Stimulated activated CD4-positive, alpha-beta T cell treated with anti-CD3 and anti-CD28 coated beads, Interleukin-1b, Interleukin-23, amount 100 ng/mL, for 48 hours (primary cell): ENCODE results near the gene ATP5MG.
A peak's percentile ranks its signal among the peaks of the same experiment; 100 is the strongest.
"Not testable (repeated sequence)": the region's sequence is repeated elsewhere in the genome, so short reads cannot be mapped to it uniquely, and the experiment has no call there.

Source experiments
- DNase-seq: peaks from one replicate; pipeline ENCODE4 v3.0.0-alpha.2; 2020

The ATP5MG gene

DNA sequence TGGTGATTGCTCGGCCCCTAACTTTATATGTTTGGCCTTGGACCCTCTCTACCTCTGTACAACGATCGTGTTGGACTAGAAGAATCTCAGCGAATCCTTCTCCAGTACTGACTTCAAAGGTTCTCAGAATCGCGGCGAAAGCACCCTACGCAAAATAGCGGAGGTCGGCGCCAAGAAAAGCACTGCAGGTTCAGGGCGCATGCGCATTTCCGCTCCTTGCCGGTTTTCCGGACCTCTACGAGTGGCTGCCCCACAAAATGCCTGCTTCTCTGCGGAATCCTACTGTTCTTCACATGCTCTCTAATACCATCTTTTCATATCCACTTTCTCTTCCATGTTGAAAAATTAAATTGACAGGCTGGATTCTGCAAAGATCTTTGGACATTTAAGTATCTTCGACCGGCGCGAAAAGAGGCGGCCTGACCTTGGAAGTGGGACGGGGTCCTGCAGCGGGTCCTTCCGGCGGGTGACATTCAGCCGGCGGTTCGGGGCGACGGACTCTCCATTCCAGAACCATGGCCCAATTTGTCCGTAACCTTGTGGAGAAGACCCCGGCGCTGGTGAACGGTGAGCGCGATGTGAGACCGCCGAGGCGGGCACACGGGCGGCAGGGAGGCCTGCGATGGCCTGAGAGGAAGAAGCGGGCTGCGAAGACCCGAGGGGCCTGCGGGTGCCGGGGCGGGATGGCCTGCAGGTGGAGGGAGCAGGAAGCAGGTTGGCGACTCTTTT is at the start of gene ATP5MG:
Gene ATP5MG (plus strand): TSS at position 456 of the 729 bp plus-strand sequence. CDS start 60 bp downstream, at position 516.
- peak; percentile 92 for DNase-seq

DNA sequence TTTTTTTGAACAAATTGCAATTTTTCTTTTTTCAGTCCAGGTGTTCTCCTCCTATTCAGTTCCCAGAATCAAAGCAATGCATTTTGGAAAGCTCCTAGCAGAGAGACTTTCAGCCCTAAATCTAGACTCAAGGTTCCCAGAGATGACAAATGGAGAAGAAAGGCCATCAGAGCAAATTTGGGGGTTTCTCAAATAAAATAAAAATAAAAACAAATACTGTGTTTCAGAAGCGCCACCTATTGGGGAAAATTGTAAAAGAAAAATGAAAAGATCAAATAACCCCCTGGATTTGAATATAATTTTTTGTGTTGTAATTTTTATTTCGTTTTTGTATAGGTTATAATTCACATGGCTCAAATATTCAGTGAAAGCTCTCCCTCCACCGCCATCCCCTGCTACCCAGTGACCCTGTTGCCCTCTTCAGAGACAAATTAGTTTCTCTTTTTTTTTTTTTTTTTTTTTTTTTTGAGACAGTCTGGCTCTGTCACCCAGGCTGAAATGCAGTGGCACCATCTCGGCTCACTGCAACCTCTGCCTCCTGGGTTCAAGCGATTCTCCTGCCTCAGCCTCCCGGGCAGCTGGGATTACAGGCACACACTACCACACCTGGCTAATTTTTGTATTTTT is 48.2 kb upstream of the ATP5MG start:
- DNase-seq, result no peak

- no peak for DNase-seq
Observed at GRCh38 chr11:118358071-118358470, 43.3 kb upstream of the ATP5MG start.

GRCh38 chr11:118359295-118359958 is 42.0 kb upstream of the ATP5MG start, which contains the start of gene UBE4A:
TSS of gene UBE4A (plus strand) at chr11:118359600. CDS start at chr11:118365081, 5,481 bp downstream.
- peak; percentile 98 for DNase-seq

- DNase-seq, result no peak
Observed at GRCh38 chr11:118364956-118365615, 36.3 kb upstream of the ATP5MG start.

GRCh38 chr11:118366287-118366686 is 35.1 kb upstream of the ATP5MG start:
- no peak for DNase-seq

GRCh38 chr11:118370774-118371173 is 30.6 kb upstream of the ATP5MG start:
- no peak for DNase-seq

DNA sequence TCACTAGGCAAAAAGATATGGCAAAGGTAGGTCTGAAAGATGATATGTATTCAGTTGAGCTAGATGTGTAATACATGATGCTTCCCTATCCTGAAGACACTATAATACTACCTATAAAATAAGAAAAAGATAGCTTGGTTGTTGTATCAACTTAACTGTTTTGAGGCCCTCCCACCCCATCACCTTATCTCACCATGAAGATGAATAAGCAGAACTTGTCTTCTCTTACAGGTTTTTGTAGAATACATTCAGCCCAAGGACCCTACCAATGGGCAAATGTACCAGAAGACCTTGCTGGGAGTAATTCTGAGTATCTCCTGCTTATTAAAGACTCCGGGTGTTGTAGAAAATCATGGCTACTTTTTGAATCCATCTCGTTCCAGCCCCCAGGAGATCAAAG is 28.1 kb upstream of the ATP5MG start:
- no peak for DNase-seq

- DNase-seq, result no peak
Observed at GRCh38 chr11:118373871-118374270, 27.5 kb upstream of the ATP5MG start.

DNA sequence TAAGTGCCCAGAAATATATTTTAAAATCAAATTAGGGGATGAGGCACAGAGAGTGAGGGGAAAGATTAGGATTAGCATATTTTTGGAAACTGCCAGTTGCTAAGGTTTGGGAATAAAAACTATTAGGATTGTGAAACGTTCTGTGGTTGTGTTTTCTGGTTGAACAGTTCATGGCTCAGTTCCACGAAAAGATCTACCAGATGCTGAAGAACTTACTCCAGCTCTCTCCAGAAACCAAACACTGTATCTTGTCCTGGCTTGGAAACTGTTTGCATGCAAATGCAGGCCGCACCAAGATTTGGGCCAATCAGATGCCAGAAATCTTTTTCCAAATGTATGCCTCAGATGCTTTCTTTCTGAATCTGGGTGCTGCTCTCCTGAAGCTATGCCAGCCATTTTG is 26.7 kb upstream of the ATP5MG start:
- DNase-seq, result no peak

DNA sequence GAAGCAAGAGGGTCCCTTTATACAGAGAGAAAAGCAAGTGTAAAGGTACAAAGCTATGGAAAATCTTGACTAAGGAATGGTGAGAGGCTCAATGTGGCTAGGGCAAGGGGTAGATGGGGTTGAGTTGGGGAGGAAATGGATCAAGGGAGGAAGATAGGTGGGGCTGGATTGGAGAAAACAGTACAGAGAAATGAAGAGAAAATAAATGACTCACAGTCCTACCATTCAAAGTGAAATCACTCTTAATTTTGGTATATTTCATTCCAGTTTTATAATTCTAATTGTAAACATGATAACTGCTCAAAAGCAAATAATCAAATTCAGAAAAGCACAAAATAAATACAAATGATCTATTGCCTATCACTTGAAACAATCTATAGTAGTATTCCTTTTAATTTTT is 25.4 kb upstream of the ATP5MG start:
- no peak for DNase-seq

- no peak for DNase-seq
Observed at GRCh38 chr11:118379497-118379896, 21.9 kb upstream of the ATP5MG start.

DNA sequence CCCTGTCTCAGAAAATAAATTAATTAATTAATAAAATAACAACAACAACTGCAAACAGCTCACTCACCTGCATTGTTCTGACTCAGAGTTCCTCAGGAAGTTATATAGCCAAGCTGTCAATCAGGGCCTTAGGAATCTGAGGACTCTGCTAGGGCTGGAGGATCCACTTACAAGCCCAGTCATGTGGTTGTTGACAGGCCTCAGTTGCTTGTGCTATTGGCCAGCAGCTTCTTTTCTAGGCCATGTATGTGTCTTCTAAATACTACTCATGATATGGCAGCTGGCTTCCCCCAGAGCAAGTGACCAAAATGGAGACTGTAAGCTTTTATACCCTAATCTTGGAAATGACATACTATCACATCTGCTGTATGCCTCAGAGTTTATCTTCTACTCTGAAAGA is 20.8 kb upstream of the ATP5MG start:
- no peak for DNase-seq

GRCh38 chr11:118382954-118383353 is 18.5 kb upstream of the ATP5MG start:
- no peak for DNase-seq

DNA sequence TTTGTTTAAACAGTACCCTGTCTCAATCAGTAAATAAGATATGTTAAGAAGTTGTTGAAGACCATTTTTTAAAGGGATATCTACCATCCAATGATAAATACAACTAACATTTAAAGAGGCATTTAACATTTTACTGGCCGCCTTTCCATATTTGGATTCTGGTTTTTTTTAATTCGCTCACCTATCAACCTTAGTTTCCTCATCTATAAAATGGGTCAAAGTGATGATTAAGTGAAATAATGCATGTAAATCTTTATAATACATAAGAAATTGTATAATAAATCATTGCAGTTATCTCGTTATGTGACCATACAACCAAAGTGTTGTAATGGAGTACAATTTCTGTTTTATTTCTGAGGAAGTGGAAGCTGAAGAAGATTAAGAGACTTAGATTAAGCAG is 17.7 kb upstream of the ATP5MG start:
- no peak for DNase-seq

GRCh38 chr11:118396097-118396501 is 5.3 kb upstream of the ATP5MG start:
- no peak for DNase-seq

DNA sequence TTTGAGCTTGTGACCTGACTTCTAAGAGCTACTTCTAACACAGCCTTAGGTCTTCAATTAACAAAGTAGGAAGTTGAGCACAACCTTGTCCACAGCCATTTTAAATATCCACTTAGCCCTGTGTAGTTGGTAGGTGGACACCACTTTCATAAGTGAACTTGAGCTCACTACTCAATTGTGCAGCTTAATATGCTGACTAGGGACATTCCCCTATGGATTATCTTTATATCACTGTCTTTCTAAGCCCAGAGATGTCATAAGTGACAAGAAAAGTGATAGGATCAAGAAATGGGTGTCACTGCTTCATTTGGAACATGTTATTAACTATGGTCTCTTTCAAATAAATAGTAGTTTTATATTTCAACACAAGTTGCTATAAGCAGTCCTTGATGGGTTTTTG is 4.0 kb upstream of the ATP5MG start:
- no peak for DNase-seq

- DNase-seq, result peak; percentile 48
Observed at GRCh38 chr11:118398791-118399559, 2.4 kb upstream of the ATP5MG start.

GRCh38 chr11:118401880-118402590 is 629 bp downstream of the ATP5MG start:
- no peak for DNase-seq

DNA sequence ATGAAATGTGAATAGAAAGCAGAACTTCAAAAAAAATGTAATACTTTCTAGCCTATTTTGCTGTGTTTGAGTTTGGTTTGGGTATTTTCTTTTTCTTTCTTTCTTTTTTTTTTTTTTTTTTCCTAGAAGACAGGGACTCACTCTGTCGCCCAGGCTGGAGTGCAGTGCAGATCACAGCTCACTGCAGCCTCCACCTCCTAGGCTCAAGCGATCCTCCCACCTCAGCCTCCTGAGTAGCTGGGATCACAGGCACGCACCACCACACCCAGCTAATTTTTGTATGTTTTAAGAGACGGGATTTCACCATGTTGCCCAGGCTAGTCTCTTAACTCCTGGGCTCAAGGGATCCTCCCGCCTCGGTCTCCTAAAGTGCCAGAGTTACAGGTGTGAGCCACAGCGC is 1.2 kb downstream of the ATP5MG start:
- DNase-seq, result not testable (repeated sequence)

DNA sequence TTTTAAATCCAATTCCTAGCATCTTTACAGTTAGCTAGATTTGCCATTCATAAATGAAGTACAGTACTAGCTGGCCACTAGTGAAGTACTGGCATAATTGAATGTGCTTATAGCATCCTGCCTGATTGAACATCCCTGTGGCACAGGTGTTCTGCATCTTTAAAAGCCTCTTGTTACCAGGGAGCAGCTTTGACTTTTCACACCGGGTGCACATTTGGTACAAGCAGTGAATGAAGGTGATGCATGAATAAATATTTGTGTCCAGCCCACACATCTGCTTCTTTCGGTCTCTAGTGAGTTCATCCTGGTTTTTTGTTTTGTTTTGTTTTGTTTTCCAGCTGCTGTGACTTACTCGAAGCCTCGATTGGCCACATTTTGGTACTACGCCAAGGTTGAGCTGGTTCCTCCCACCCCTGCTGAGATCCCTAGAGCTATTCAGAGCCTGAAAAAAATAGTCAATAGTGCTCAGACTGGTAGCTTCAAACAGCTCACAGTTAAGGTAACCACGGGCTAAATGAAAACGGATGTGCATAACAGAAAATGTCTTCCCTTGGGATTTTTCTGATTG is 5.3 kb downstream of the ATP5MG start:
- no peak for DNase-seq
